ENCODE measurements around the gene TBC1D21. TPM values are rescaled to one million over a fixed set of nuclear protein-coding genes. Genes with fewer than 3 reads are reported as not detected.

Gene TBC1D21
- polyA plus RNA-seq, 1 donor (not counting 4 experiments of a cell fraction or from before 2014, with no cell fraction given), result not detected

DNA sequence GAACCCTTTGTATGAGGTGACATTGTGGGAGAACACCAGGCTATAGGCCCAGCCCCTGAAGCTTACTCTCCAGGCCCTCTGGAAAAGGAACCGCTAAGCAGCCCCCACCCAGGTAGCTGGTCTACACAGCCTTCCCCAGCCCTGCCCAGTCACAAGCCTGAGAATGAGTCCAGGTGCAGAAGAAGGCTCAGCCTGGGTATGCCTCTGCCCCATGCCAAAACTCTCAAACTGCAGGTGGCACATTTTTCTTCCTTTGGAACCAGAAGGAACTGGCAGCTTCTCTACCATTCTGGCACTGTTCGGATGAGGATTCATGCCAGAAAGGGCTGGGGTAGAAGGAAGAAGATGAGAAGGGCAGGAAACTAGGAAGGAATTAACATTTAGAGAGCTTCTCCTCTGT is 23.7 kb upstream of the TBC1D21 start:
- H3K9me3 ChIP-seq (ENCODE audit: control insufficient read depth, low read depth, low read length), result no peaks in the 10 kb centered on the region
- H3K9me1 ChIP-seq (ENCODE audit: control insufficient read depth, extremely low read depth, insufficient read depth, low read length), result no peaks in the 10 kb centered on the region
- H3K79me2 ChIP-seq (ENCODE audit: control insufficient read depth, insufficient read depth, low read length), result no peaks in the 10 kb centered on the region
- no peak overlapping the region for H3K9ac ChIP-seq (ENCODE audit: control insufficient read depth, extremely low read depth, insufficient read depth, low read length)
- H3K27me3 ChIP-seq (ENCODE audit: control insufficient read depth, extremely low read depth, insufficient read depth, low read length), result peaks cover 11% of the 10 kb centered on the region
- dilution Hi-C loops (cut with MboI; ENCODE audit: extremely low pct_ligation_motif_present, low sequenced_read_pairs), result no loop called here
- H3K36me3 ChIP-seq (ENCODE audit: control insufficient read depth in 2 of 2, extremely low read depth in 1 of 2, insufficient read depth in 2 of 2, low read length in 2 of 2), result no peaks in the 10 kb centered on the region
- no peaks in the 10 kb centered on the region for H3K4me1 ChIP-seq (ENCODE audit: control insufficient read depth, extremely low read depth, insufficient read depth, low read length)
- TF ChIP-seq, protein P1, sequence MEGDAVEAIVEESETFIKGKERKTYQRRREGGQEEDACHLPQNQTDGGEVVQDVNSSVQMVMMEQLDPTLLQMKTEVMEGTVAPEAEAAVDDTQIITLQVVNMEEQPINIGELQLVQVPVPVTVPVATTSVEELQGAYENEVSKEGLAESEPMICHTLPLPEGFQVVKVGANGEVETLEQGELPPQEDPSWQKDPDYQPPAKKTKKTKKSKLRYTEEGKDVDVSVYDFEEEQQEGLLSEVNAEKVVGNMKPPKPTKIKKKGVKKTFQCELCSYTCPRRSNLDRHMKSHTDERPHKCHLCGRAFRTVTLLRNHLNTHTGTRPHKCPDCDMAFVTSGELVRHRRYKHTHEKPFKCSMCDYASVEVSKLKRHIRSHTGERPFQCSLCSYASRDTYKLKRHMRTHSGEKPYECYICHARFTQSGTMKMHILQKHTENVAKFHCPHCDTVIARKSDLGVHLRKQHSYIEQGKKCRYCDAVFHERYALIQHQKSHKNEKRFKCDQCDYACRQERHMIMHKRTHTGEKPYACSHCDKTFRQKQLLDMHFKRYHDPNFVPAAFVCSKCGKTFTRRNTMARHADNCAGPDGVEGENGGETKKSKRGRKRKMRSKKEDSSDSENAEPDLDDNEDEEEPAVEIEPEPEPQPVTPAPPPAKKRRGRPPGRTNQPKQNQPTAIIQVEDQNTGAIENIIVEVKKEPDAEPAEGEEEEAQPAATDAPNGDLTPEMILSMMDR (optimal IDR thresholded peaks at IDR 0.05 in 1 of 3, IDR thresholded peaks at IDR 0.05 in 1 of 3, conservative IDR thresholded peaks at IDR 0.05 in 1 of 3; ENCODE audit: extremely low read depth in 1 of 3, insufficient read depth in 2 of 3, low read length in 3 of 3), result no peak
- no peak for TF ChIP-seq EZH2 (IDR thresholded peaks at IDR 0.05; ENCODE audit: low read length)
- no peak overlapping the region for H3K27ac ChIP-seq (ENCODE audit: control insufficient read depth, insufficient read depth, low read length)
- no peak for DNase-seq (ENCODE audit: low read depth, low spot score)
- no peak overlapping the region for H3K4me3 ChIP-seq (ENCODE audit: control insufficient read depth in 2 of 3, extremely low read depth in 1 of 3, insufficient read depth in 2 of 3, low read depth in 1 of 3, low read length in 3 of 3)
- no peak for FAIRE-seq
- H3K4me2 ChIP-seq (ENCODE audit: control insufficient read depth, extremely low read depth, insufficient read depth, low read depth, low read length), result no peak overlapping the region
- H2AFZ ChIP-seq (ENCODE audit: control insufficient read depth, low read length), result no peak overlapping the region
- H4K20me1 ChIP-seq (ENCODE audit: control insufficient read depth, extremely low read depth, insufficient read depth, low read length), result no peaks in the 10 kb centered on the region

DNA sequence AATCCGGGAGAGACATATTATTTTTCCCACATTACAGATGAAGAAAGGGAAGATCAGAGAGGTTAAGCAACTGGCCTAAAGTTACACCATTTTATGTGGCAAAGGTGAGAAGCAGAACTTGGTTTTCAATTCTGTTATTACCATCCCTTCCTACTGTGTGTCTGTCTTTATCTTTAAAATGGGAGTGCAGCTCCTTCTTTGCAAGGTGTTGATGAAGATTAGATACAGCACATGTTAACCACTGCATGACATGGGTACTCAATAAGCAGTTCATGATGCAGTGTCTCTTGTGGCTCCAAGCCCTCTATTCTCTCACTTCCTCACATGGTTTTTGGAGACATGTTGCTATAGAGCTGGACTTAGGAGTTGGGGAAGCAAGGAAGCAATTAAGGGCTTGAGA is 23.1 kb upstream of the TBC1D21 start:
- Histone ChIP-seq H2AFZ (ENCODE audit: control insufficient read depth, low read length) (no peak overlapping the region), H3K9me1 (ENCODE audit: control insufficient read depth, extremely low read depth, insufficient read depth, low read length) (no peaks in the 10 kb centered on the region), H3K27ac (ENCODE audit: control insufficient read depth, insufficient read depth, low read length) (no peak overlapping the region), H3K4me1 (ENCODE audit: control insufficient read depth, extremely low read depth, insufficient read depth, low read length) (no peaks in the 10 kb centered on the region), H3K9me3 (ENCODE audit: control insufficient read depth, low read depth, low read length) (no peaks in the 10 kb centered on the region), H3K79me2 (ENCODE audit: control insufficient read depth, insufficient read depth, low read length) (no peaks in the 10 kb centered on the region), H3K4me2 (ENCODE audit: control insufficient read depth, extremely low read depth, insufficient read depth, low read depth, low read length) (no peak overlapping the region), H4K20me1 (ENCODE audit: control insufficient read depth, extremely low read depth, insufficient read depth, low read length) (no peaks in the 10 kb centered on the region), H3K27me3 (ENCODE audit: control insufficient read depth, extremely low read depth, insufficient read depth, low read length) (peaks cover 11% of the 10 kb centered on the region), H3K9ac (ENCODE audit: control insufficient read depth, extremely low read depth, insufficient read depth, low read length) (no peak overlapping the region), H3K4me3 (ENCODE audit: control insufficient read depth in 2 of 3, extremely low read depth in 1 of 3, insufficient read depth in 2 of 3, low read depth in 1 of 3, low read length in 3 of 3) (no peak overlapping the region), H3K36me3 (ENCODE audit: control insufficient read depth in 2 of 2, extremely low read depth in 1 of 2, insufficient read depth in 2 of 2, low read length in 2 of 2) (no peaks in the 10 kb centered on the region)
- dilution Hi-C loops (cut with MboI; ENCODE audit: extremely low pct_ligation_motif_present, low sequenced_read_pairs), result no loop called here
- TF ChIP-seq, protein P1 (optimal IDR thresholded peaks at IDR 0.05 in 1 of 3, IDR thresholded peaks at IDR 0.05 in 1 of 3, conservative IDR thresholded peaks at IDR 0.05 in 1 of 3; ENCODE audit: extremely low read depth in 1 of 3, insufficient read depth in 2 of 3, low read length in 3 of 3), result no peak
- TF ChIP-seq EZH2 (IDR thresholded peaks at IDR 0.05; ENCODE audit: low read length), result no peak
- FAIRE-seq, result no peak
- DNase-seq (ENCODE audit: low read depth, low spot score), result no peak
